ENCODE measurements around the gene PIK3R5.

- TF ChIP-seq, protein P1, sequence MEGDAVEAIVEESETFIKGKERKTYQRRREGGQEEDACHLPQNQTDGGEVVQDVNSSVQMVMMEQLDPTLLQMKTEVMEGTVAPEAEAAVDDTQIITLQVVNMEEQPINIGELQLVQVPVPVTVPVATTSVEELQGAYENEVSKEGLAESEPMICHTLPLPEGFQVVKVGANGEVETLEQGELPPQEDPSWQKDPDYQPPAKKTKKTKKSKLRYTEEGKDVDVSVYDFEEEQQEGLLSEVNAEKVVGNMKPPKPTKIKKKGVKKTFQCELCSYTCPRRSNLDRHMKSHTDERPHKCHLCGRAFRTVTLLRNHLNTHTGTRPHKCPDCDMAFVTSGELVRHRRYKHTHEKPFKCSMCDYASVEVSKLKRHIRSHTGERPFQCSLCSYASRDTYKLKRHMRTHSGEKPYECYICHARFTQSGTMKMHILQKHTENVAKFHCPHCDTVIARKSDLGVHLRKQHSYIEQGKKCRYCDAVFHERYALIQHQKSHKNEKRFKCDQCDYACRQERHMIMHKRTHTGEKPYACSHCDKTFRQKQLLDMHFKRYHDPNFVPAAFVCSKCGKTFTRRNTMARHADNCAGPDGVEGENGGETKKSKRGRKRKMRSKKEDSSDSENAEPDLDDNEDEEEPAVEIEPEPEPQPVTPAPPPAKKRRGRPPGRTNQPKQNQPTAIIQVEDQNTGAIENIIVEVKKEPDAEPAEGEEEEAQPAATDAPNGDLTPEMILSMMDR (conservative IDR thresholded peaks at IDR 0.05 in 1 of 2, IDR thresholded peaks at IDR 0.05 in 1 of 2; ENCODE audit: low read depth in 1 of 2, low read length in 2 of 2), result no peak
- TF ChIP-seq EZH2 (IDR thresholded peaks at IDR 0.05; ENCODE audit: low read length, missing control alignments), result no peak
Measured at GRCh38 chr17:8896641-8897635, 68.6 kb downstream of the PIK3R5 start.

Data from fibroblast of lung (primary cell).